PC-3 (cell line): ENCODE data around the gene RPS15.

Experiments used
- EZH2 ChIP-seq: fragments of 300-600 bp; sonication (generic); IDR thresholded peaks from one replicate; pipeline ENCODE4 v1.6.1; 2017; ENCODE audit warnings: antibody characterized with exemption, mild to moderate bottlenecking, low read length; ENCODE audit not compliant: unreplicated experiment
- EZH2phosphoT487 ChIP-seq: fragments of 300-600 bp; sonication (generic); IDR thresholded peaks from 2 replicates; pipeline ENCODE4 v1.6.1; 2018; ENCODE audit warnings: mild to moderate bottlenecking, antibody characterized with exemption, low read length, borderline replicate concordance
- TF ChIP-seq, protein P1 (sequence below): fragments of 300-600 bp; sonication (generic); conservative IDR thresholded peaks from 2 replicates; pipeline ENCODE4 v1.5.1; 2017; ENCODE audit warnings: antibody characterized with exemption, low read depth, mild to moderate bottlenecking, low read length

DNA sequence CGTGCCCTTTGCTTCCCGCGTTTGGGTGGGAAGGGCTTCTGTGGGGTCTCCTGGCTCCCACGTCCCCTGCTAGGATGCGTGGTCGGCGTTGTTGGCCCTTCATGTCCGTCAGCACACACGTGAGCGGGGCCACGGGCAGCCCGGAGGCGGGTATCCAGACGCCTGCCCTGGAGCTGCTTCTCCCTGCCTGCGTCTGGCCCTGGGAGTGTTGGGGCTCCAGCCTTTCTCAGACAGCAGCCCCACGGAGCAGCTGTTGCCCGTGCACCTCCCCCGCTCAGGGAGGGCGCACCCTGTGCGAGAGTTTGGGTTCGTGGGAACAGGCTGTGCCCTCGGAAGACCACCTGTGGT is 16.3 kb upstream of the RPS15 start:
- TF ChIP-seq, protein P1, sequence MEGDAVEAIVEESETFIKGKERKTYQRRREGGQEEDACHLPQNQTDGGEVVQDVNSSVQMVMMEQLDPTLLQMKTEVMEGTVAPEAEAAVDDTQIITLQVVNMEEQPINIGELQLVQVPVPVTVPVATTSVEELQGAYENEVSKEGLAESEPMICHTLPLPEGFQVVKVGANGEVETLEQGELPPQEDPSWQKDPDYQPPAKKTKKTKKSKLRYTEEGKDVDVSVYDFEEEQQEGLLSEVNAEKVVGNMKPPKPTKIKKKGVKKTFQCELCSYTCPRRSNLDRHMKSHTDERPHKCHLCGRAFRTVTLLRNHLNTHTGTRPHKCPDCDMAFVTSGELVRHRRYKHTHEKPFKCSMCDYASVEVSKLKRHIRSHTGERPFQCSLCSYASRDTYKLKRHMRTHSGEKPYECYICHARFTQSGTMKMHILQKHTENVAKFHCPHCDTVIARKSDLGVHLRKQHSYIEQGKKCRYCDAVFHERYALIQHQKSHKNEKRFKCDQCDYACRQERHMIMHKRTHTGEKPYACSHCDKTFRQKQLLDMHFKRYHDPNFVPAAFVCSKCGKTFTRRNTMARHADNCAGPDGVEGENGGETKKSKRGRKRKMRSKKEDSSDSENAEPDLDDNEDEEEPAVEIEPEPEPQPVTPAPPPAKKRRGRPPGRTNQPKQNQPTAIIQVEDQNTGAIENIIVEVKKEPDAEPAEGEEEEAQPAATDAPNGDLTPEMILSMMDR, result no peak
- no peak for TF ChIP-seq EZH2
- TF ChIP-seq EZH2phosphoT487, result no peak
